PC-9 (cell line): ENCODE measurements around the gene EYA2. TPM values are rescaled to one million over a fixed set of nuclear protein-coding genes. Genes with fewer than 3 reads are reported as not detected.

Experiments
- BruUV-seq: library from RNA; stranded (reverse); fragments of 400-500 nt; replicated peaks from 2 replicates; lab custom pipeline; 2021; lab: Mats Ljungman, UMichigan
- CTCF ChIA-PET: fragments of 300-600 bp; sonication (Branson Sonifier 250); formaldehyde crosslinking; loops from one replicate; lab custom pipeline; 2022; ENCODE audit warnings: antibody characterized with exemption; lab: Charles Lee
- POLR2A ChIA-PET: fragments of 300-600 bp; sonication (Branson Sonifier 250); formaldehyde crosslinking; loops from one replicate; lab custom pipeline; 2022; ENCODE audit warnings: antibody characterized with exemption; ENCODE audit not compliant: unreplicated experiment; lab: Charles Lee
- DNase-seq, 2 experiments: peaks; one replicate each; pipeline versions ENCODE4 v3.0.0 to v3.0.0-alpha.2; 2015 to 2022; ENCODE audit warnings: mixed read lengths in 1 of 2
- H2AFZ ChIP-seq: fragments of 200-600 bp; sonication (generic); 2 replicates; pipeline ENCODE4 v1.8.1; 2017; ENCODE audit warnings: antibody characterized with exemption
- H3F3A ChIP-seq: fragments of 200-600 bp; sonication (generic); 2 replicates; pipeline ENCODE4 v1.8.1; 2017; ENCODE audit warnings: antibody characterized with exemption, mild to moderate bottlenecking, low read depth; ENCODE audit not compliant: insufficient read depth
- H3K27ac ChIP-seq: fragments of 200-600 bp; sonication (generic); 2 replicates; pipeline ENCODE4 v1.6.1; 2016; ENCODE audit warnings: mixed run types
- H3K27me3 ChIP-seq: fragments of 200-600 bp; sonication (generic); 2 replicates; pipeline ENCODE4 v1.6.1; 2016; ENCODE audit warnings: low read depth, mixed run types; ENCODE audit not compliant: insufficient read depth
- H3K36me3 ChIP-seq: fragments of 200-600 bp; sonication (generic); 2 replicates; pipeline ENCODE4 v1.6.1; 2016; ENCODE audit warnings: low read depth, mixed run types
- H3K4me1 ChIP-seq: fragments of 200-600 bp; sonication (generic); replicated peaks from 2 replicates; pipeline ENCODE4 v1.6.1; 2016; ENCODE audit warnings: mixed run types; ENCODE audit not compliant: insufficient read depth
- H3K4me2 ChIP-seq: fragments of 200-600 bp; sonication (generic); 2 replicates; pipeline ENCODE4 v1.6.1; 2017; ENCODE audit warnings: mixed run types
- H3K4me3 ChIP-seq: fragments of 200-600 bp; sonication (generic); 2 replicates; pipeline ENCODE4 v1.6.1; 2016; ENCODE audit warnings: mixed run types
- H3K79me2 ChIP-seq: fragments of 200-600 bp; sonication (generic); 2 replicates; pipeline ENCODE4 v1.6.1; 2017; ENCODE audit warnings: low read depth, mixed run types
- H3K9me2 ChIP-seq: fragments of 200-600 bp; sonication (generic); 2 replicates; pipeline ENCODE4 v1.8.1; 2017; ENCODE audit warnings: mild to moderate bottlenecking; ENCODE audit not compliant: insufficient read depth
- H3K9me3 ChIP-seq: fragments of 200-600 bp; sonication (generic); 2 replicates; pipeline ENCODE4 v1.8.1; 2016; ENCODE audit warnings: low read depth; ENCODE audit not compliant: insufficient read depth
- H4K20me1 ChIP-seq: fragments of 200-600 bp; sonication (generic); 2 replicates; pipeline ENCODE4 v1.8.1; 2017; ENCODE audit not compliant: insufficient read depth
- CTCF ChIP-seq: fragments of 200-600 bp; sonication (generic); conservative IDR thresholded peaks from 2 replicates; pipeline ENCODE4 v1.6.1; 2017; ENCODE audit warnings: mixed run types, antibody characterized with exemption, mild to moderate bottlenecking, moderate library complexity
- EZH2 ChIP-seq: fragments of 200-600 bp; sonication (generic); IDR thresholded peaks from 2 replicates; pipeline ENCODE4 v1.8.0; 2017; ENCODE audit warnings: antibody characterized with exemption, low read depth
- intact Hi-C: fragments of 100-400 bp; cut with micrococcal nuclease; formaldehyde crosslinking; loops from one replicate; pipeline ENCODE4 v1.10.0; 2022; ENCODE audit not compliant: unreplicated experiment
- total RNA-seq: library from RNA; stranded (reverse); gene quantifications from 2 replicates; pipeline ENCODE4 v1.2.3, GENCODE V29; 2021

Gene EYA2
- total RNA-seq, 1 experiment from 2014 or later, result not detected

DNA sequence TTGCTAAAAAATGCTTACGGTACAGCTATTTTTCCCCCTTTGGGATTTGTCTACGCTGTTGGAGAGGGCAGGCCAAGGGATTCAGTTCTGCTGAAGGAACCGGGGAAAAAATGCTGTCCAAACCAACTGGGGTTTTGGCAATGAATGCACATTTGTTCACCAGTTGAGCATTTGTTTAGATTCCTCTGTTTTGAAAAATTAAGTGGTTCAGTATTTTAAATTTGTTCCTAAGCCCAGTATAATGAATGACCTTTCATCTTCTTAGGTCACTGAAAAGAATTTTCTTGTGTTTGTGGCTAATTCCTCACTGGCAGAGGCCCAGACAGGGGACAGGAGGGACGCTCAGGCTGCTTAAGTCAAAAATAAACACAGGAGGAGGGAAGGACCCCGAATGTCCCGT is 10.8 kb upstream of the EYA2 start:
- Histone ChIP-seq H3K4me1 (no peaks in the 10 kb centered on the region), H3F3A (no peaks in the 10 kb centered on the region; the same call in 1 of the 2 replicates), H3K4me2 (no peak overlapping the region), H3K36me3 (no peaks in the 10 kb centered on the region), H4K20me1 (no peaks in the 10 kb centered on the region), H3K27ac (no peak overlapping the region), H2AFZ (no peak overlapping the region), H3K9me2 (no peaks in the 10 kb centered on the region), H3K79me2 (no peaks in the 10 kb centered on the region), H3K9me3 (no peaks in the 10 kb centered on the region), H3K27me3 (no peaks in the 10 kb centered on the region), H3K4me3 (no peak overlapping the region)
- ChIA-PET POLR2A (no interaction called here), CTCF (no interaction called here)
- no TSS peak for BruUV-seq
- intact Hi-C loops, result no loop called here
- no peak for DNase-seq
- TF ChIP-seq CTCF (no peak), EZH2 (no peak)

- POLR2A ChIA-PET, result no interaction called here
- intact Hi-C loops, result no loop called here
- peaks cover 9% of the 10 kb centered on the region; the same call in 1 of the 2 replicates for H3K9me3 ChIP-seq
- H2AFZ ChIP-seq, result no peak overlapping the region
- DNase-seq, result no peak
- H3K9me2 ChIP-seq, result no peaks in the 10 kb centered on the region
- H3K4me3 ChIP-seq, result no peak overlapping the region
- no TSS peak for BruUV-seq
- no peak overlapping the region for H3K27ac ChIP-seq
- no peaks in the 10 kb centered on the region for H3K4me1 ChIP-seq
- TF ChIP-seq CTCF (no peak), EZH2 (no peak)
- H3K27me3 ChIP-seq, result peaks cover under 1% of the 10 kb centered on the region; the same call in 1 of the 2 replicates
- H4K20me1 ChIP-seq, result no peaks in the 10 kb centered on the region
- CTCF ChIA-PET, result no interaction called here
- H3F3A ChIP-seq, result no peaks in the 10 kb centered on the region
- H3K36me3 ChIP-seq, result no peaks in the 10 kb centered on the region
- no peak overlapping the region for H3K4me2 ChIP-seq
- H3K79me2 ChIP-seq, result no peaks in the 10 kb centered on the region
Observed at GRCh38 chr20:46890682-46891081, 4.0 kb upstream of the EYA2 start.

DNA sequence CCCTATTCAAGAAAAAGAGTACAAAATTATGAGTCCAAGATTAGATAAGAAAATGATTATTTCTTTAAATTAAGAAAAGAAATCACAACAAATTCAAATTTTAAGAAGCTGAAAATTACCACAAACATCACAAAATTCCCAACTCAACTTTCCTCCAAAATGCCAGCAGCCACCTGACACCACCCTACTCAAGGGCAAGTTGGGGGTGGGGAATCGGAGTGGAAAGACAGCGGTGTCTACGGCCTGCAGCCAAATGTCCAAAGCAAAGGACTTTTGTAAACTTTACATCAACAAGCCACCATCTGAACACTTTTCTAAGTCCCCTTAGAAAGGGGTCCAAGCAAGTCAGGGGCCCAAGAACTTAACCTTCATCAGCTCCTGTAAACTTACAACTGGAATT is 1.6 kb upstream of the EYA2 start:
- Histone ChIP-seq H3F3A (no peaks in the 10 kb centered on the region), H3K27ac (no peak overlapping the region), H3K27me3 (peaks cover 7% of the 10 kb centered on the region; the same call in 1 of the 2 replicates), H3K9me3 (peaks cover 9% of the 10 kb centered on the region; the same call in 1 of the 2 replicates), H3K36me3 (no peaks in the 10 kb centered on the region), H3K9me2 (no peaks in the 10 kb centered on the region), H3K4me3 (no peak overlapping the region), H3K4me2 (no peak overlapping the region), H4K20me1 (no peaks in the 10 kb centered on the region), H2AFZ (no peak overlapping the region), H3K4me1 (no peaks in the 10 kb centered on the region), H3K79me2 (no peaks in the 10 kb centered on the region)
- DNase-seq, result no peak
- POLR2A ChIA-PET, result no interaction called here
- TF ChIP-seq EZH2 (no peak), CTCF (no peak)
- intact Hi-C loops, result no loop called here
- BruUV-seq, result no TSS peak
- CTCF ChIA-PET, result no interaction called here
